Measurements from ENCODE around the gene ZNF783. TPM values are rescaled to one million over a fixed set of nuclear protein-coding genes. Genes with fewer than 3 reads are reported as not detected.

The ZNF783 gene
- total and polyA plus RNA-seq, 9 of the 15 experiments (the other 6 are each of a cell fraction or from before 2014, with no cell fraction given), result 0.66 to 11.2 (median 5.4) TPM

GRCh38 chr7:149261829-149262617 lies at the start of gene ZNF783 (continued):
- TF ChIP-seq ZBTB12 (CRISPR knock-in tag; IDR thresholded peaks at IDR 0.05), result no peak
- TF ChIP-seq ZNF140 (CRISPR knock-in tag; IDR thresholded peaks at IDR 0.05), result no peak
- TF ChIP-seq SIX5 (IDR thresholded peaks at IDR 0.05; ENCODE audit: borderline replicate concordance in 1 of 2, insufficient read depth in 1 of 2, low read depth in 1 of 2, low read length in 2 of 2), result no peak
- no peak for TF ChIP-seq GTF3C2 (IDR thresholded peaks at IDR 0.05; ENCODE audit: borderline replicate concordance, extremely low read depth, insufficient read length)
- peak; percentile 81 for TF ChIP-seq CTCFL (IDR thresholded peaks at IDR 0.05; ENCODE audit: borderline replicate concordance, insufficient read depth, low read depth, low read length, poor library complexity, severe bottlenecking)
- no peak for TF ChIP-seq MAFG (tag; conservative IDR thresholded peaks at IDR 0.05)
- TF ChIP-seq ESRRB (CRISPR knock-in tag; IDR thresholded peaks at IDR 0.05; ENCODE audit: borderline replicate concordance), result no peak
- TF ChIP-seq E2F4 (CRISPR knock-in tag; IDR thresholded peaks at IDR 0.05; ENCODE audit: low read depth), result no peak
- TF ChIP-seq MXD1 (CRISPR knock-in tag; IDR thresholded peaks at IDR 0.05; ENCODE audit: borderline replicate concordance, poor library complexity, severe bottlenecking), result peak; percentile 85
- TF ChIP-seq ZFP36 (IDR thresholded peaks at IDR 0.05; ENCODE audit: low read depth, low read length, partially characterized antibody), result no peak
- TF ChIP-seq ZNF518B (CRISPR knock-in tag; IDR thresholded peaks at IDR 0.05), result no peak
- TF ChIP-seq ZKSCAN8 (CRISPR knock-in tag; IDR thresholded peaks at IDR 0.05), result no peak
